Measurements from ENCODE around the gene LRRC4.

DNA sequence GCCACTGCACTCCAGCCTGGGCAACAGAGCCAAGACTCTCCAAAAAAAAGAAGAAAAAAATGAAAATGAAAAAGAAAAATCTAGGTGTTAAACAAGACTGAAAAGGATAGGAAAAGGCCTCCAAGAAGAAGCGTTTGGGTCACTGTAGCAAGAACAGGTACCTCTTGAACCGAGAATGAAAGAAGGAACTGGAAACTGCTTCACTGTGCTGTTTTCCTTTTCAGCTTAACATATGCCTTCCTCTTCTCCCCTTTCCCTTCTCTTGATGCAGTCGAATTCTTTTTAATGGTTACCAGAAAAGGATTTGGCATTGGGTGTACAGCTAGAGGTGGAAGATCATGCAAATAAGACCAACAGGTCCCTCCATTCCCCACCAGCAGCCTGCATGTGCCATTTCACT lies 28.1 kb downstream of the LRRC4 start:
- TF ChIP-seq POLR2A (IDR thresholded peaks at IDR 0.05), result no peak
- TF ChIP-seq, protein P1, sequence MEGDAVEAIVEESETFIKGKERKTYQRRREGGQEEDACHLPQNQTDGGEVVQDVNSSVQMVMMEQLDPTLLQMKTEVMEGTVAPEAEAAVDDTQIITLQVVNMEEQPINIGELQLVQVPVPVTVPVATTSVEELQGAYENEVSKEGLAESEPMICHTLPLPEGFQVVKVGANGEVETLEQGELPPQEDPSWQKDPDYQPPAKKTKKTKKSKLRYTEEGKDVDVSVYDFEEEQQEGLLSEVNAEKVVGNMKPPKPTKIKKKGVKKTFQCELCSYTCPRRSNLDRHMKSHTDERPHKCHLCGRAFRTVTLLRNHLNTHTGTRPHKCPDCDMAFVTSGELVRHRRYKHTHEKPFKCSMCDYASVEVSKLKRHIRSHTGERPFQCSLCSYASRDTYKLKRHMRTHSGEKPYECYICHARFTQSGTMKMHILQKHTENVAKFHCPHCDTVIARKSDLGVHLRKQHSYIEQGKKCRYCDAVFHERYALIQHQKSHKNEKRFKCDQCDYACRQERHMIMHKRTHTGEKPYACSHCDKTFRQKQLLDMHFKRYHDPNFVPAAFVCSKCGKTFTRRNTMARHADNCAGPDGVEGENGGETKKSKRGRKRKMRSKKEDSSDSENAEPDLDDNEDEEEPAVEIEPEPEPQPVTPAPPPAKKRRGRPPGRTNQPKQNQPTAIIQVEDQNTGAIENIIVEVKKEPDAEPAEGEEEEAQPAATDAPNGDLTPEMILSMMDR (IDR thresholded peaks at IDR 0.05), result no peak

Measured in testis (tissue), 2 donors.